GM19395 (cell line): ENCODE measurements around the gene PRRT2.
"Not testable (repeated sequence)": the region's sequence is repeated elsewhere in the genome, so short reads cannot be mapped to it uniquely, and the experiment has no call there.

Source experiments
- ATAC-seq: cut with Tn5 transposase; IDR thresholded peaks from one replicate; pipeline ENCODE4 v1.9.1; 2021; ENCODE audit warnings: mild to moderate bottlenecking, moderate library complexity; ENCODE audit not compliant: unreplicated experiment

The PRRT2 gene

DNA sequence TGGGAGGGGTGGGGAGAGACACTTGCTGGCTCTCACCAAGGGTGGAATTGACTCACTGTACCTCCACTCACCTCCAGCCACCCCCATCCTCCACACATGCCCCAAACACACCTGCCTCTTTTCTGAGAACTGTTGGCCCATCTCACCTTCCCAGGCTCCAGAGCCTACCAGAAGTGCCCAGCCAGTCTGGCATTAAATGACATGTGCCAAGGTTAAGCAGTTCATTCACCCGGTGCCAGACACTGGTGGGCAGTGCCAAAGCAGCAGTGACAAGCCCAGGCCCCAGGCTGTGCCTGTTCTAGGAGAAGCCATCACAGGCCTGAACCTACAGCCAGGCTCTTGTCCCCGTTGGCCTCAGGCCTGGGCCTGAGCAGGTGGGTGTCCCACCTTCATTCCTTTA is 19.5 kb downstream of the PRRT2 start:
- ATAC-seq, result no peak

DNA sequence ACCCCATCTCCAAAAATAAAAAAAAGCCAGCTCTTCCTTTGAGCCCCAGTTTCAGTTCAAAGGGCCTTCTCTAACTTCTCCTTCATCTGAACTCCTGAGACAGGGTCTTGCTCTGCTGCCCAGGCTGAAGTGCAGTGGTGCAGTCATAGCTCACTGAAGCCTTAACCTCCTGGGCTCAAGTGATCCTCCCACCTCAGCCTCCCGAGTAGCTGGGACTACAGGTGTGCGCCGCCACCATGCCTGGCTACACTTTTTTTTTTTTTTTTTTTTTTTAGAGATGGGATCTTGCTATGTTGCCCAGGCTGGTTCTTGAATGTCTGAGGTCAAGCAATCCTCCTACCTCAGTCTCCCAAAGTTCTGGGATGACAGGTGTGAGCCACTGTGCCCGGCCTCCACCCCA is 21.2 kb downstream of the PRRT2 start:
- not testable (repeated sequence) for ATAC-seq

- ATAC-seq, result no peak
Observed at GRCh38 chr16:29834079-29834478, 22.1 kb downstream of the PRRT2 start.

- no peak for ATAC-seq
Observed at GRCh38 chr16:29835926-29836325, 23.9 kb downstream of the PRRT2 start.

DNA sequence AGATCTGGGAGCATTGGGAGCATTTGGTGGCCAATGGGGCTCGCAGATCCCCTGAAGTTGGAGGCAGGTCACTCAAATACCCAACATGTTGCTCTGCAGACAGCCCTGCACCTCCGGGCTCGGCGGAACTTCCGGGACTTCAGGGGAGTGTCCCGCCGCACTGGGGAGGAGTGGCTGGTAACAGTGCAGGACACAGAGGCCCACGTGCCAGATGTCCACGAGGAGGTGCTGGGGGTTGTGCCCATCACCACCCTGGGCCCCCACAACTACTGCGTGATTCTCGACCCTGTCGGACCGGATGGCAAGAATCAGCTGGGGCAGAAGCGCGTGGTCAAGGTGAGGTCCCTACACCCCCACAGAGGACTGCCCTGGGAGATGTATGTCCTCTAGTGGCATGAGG is 24.6 kb downstream of the PRRT2 start:
- no peak for ATAC-seq

- ATAC-seq, result no peak
Observed at GRCh38 chr16:29837841-29838240, 25.8 kb downstream of the PRRT2 start.

DNA sequence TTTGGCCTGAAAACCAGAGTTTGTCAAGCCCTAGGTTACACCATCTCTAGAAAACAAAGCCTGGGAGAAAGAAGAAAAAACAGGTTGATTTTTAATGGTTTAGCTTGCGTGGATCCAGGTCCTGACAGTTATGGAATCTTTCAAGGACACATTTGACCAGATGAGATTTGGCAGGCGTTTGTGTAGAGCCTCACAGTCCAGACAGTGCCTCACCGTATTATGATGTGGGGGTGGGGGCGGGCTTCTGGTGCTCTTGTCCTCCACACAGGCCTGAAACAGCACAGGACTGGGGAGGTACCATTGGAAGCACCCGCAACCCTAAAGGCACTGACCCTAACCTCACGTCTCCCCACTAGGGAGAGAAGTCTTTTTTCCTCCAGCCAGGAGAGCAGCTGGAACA is 27.8 kb downstream of the PRRT2 start:
- no peak for ATAC-seq

GRCh38 chr16:29840240-29840639 is 28.2 kb downstream of the PRRT2 start:
- ATAC-seq, result no peak

DNA sequence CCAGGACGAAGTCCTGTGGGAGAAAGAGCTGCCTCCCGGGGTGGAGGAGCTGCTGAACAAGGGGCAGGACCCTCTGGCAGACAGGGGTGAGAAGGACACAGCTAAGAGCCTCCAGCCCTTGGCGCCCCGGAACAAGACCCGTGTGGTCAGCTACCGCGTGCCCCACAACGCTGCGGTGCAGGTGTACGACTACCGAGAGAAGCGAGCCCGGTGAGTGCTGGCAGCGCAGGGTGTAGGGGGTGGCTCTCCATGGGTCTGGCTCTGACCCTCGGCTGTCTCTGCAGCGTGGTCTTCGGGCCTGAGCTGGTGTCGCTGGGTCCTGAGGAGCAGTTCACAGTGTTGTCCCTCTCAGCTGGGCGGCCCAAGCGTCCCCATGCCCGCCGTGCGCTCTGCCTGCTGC is 29.6 kb downstream of the PRRT2 start:
- no peak for ATAC-seq

GRCh38 chr16:29842732-29843346 is 30.8 kb downstream of the PRRT2 start:
- no peak for ATAC-seq

DNA sequence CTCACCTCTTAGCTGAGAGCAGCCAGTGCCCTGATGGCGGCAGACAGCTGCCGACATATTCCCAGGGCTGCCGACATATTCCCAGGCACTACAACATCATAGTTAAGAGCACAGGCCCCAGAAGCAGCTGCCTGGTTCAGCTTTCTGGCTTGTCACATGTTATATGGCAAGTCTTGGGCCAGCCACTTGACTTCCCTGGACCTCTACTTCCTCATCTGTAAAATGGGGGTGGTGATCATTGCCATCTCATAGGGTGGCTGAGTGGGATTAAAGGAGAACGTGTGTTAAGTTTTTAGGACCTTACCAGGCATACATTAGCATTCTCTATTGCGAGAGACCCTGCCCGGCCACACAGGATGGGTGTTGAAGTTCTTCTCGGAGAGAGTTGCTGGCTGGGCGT is 31.9 kb downstream of the PRRT2 start:
- ATAC-seq, result no peak

DNA sequence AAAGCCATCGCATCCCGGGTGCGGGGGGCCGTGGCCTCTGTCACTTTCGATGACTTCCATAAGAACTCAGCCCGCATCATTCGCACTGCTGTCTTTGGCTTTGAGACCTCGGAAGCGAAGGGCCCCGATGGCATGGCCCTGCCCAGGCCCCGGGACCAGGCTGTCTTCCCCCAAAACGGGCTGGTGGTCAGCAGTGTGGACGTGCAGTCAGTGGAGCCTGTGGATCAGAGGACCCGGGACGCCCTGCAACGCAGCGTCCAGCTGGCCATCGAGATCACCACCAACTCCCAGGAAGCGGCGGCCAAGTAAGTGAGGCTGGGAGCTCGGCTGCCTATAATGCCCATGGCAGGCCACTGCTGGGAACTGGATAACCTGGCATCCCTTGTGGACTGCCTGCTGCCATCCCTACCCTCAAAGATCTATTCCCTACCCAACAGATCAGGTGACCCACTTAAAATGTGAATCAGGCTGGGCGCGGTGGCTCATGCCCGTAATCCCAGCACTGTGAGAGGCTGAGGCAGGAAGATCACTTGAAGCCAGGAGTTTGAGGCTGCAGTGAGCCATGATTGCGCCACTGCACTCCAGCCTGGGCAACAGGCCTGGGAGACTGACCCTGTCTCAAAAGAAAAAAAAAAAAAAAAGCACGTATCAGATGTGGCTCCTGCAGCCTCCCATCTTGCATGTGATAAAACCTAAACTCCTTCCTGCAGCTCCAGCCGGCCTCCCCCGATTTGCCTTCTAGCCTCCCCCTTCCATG is 32.8 kb downstream of the PRRT2 start:
- ATAC-seq, result no peak

DNA sequence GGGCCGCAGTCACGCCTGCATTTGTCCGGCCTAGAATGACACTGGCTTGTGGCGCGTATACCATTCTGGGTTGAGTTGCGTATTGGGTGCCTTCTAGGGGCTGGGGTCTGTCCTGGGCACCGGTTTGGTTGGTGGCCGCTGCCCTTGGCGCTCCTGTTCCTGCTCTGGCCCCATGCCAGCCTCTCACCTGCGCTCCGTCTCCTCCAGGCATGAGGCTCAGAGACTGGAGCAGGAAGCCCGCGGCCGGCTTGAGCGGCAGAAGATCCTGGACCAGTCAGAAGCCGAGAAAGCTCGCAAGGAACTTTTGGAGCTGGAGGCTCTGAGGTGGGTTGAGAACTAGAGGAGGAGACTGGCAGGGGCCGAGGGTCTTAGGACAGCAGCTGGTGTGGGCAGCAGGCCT is 33.7 kb downstream of the PRRT2 start:
- ATAC-seq, result no peak

DNA sequence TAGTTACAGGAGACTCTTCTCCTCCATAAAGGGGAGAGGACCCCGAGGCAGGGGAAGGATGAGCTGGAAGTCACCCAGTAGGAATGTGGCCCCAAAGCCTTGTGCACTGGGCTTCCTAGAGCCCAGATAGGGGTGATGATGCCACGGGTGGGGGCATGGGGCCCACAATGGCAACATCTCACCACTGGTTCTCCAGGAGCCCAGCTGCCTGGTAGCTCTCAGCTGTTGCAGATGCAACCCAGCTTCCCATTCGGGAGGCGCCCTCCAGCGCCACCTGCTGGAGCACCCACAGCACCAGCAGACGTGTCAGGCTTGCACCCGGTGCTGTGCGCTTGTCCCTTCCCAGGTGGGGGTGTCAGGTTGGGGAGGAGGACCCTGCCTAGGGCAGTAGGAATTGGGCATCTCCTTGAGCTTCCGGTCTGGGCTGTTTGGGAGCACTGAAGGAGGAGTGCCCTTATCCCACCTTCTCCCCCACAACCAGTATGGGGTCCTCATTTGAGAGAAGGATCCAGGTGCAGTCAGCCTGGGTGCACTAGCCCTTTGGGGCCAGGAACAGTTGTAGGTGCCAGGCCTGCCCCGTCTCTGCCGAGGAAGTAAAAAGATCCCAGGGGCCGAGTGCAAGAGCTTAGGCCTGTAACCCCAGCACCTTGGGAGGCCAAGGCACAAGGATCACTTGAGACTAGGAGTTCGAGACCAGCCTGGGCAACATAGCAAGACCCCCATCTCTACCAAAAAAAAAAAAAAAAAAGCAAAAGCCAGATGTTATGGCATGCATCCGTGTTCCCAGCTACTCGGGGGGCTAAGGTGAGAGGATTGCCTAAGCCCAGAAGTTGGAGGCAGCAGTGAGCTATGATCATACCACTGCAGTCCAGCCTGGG is 36.7 kb downstream of the PRRT2 start:
- no peak for ATAC-seq

- no peak for ATAC-seq
Observed at GRCh38 chr16:29849505-29849904, 37.5 kb downstream of the PRRT2 start.

- ATAC-seq, result no peak
Observed at GRCh38 chr16:29850998-29851397, 39.0 kb downstream of the PRRT2 start.

GRCh38 chr16:29852654-29853053 is 40.7 kb downstream of the PRRT2 start:
- no peak for ATAC-seq

DNA sequence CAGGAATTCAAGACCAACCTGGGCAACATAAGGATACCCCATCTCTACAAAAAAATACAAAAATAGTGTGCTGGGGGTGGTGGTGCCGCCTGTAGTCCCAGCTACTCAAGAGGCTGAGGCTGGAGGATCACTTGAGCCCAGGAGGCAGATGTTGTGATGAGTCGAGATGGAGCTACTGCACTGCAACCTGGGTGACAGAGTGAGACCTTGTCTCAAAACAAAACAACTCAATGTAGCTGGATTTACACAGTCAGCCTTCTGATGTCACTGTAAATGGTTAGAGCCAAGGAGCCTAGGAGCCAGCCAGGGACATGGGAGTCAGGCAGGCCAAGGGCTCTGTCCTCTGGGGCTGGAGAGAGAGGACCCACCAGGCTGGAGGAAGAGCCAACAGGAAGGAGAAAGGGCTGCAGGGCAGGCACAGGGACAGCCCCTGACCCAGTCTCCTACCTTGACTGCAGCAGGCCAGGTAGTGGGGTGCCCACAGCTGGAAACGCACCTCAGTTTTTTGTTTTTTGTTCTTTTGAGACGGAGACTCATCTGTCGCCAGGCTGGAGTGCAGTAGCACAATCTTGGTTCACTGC is 42.6 kb downstream of the PRRT2 start:
- no peak for ATAC-seq

GRCh38 chr16:29857133-29857760 is 45.3 kb downstream of the PRRT2 start:
- no peak for ATAC-seq

DNA sequence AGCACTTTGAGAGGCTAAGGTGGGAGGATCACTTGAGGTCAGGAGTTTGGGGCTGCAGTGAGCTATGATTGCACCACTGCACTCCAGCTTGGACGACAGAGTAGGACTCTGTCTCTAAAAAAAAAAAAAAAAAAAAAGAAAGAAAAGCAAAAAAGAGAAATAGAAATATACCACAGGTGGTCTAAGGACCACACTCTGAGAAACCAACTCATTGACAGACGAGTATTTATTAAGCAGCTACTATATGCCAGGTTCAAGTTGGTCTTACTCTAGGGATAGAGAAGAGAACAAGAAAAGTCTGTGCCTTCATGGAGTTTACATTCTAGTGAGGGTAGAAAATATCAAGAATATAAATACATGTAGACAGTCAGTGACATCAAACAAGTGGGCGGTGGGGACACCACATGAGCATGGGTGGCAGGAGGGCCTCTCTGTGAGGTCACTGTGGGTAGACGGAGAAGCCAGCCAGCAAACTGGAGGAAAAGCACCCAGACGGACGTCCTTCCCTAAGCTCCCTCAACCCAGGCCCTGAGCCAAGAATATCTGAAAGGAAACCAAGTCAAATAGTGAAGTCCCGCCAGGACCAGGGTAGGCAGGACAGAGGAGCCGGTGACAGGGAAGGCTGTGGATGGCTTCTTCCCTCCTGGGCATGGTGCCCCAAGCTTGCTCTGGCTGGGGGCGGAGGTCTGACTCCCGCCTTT is 46.3 kb downstream of the PRRT2 start:
- ATAC-seq, result no peak
